Panc1 (cell line): ENCODE data around the gene ZCCHC2. TPM values are rescaled to one million over a fixed set of nuclear protein-coding genes. Genes with fewer than 3 reads are reported as not detected.

ENCODE experiments used
- ATAC-seq: fragments of 200-7000 bp; cut with Tn5 transposase; 2 replicates; pipeline ENCODE4 v1.9.1; 2020; ENCODE audit warnings: mild to moderate bottlenecking, moderate library complexity
- BruUV-seq: library from RNA; stranded (reverse); fragments of 400-500 nt; replicated peaks from 2 replicates; lab custom pipeline; 2021; lab: Mats Ljungman, UMichigan
- CTCF ChIA-PET: fragments of 300-600 bp; sonication (Branson Sonifier 250); formaldehyde crosslinking; loops from one replicate; lab custom pipeline; 2022; ENCODE audit warnings: antibody characterized with exemption; lab: Charles Lee
- POLR2A ChIA-PET: fragments of 300-600 bp; sonication (Branson Sonifier 250); formaldehyde crosslinking; loops from one replicate; lab custom pipeline; 2022; ENCODE audit warnings: antibody characterized with exemption; lab: Charles Lee
- DNase-seq: peaks from one replicate; pipeline ENCODE4 v3.0.0-alpha.2; 2010; ENCODE audit warnings: low read depth, low spot score
- H3K27ac ChIP-seq: 2 replicates; pipeline ENCODE4 v1.5.1; 2011; ENCODE audit warnings: mild to moderate bottlenecking, low read length, inconsistent platforms
- H3K27me3 ChIP-seq: fragments of 200-500 bp; sonication (Bioruptor generic); 2 replicates; pipeline ENCODE4 v1.6.0; 2014; ENCODE audit warnings: low read length, inconsistent platforms; ENCODE audit not compliant: control insufficient read depth, insufficient read depth
- H3K36me3 ChIP-seq: fragments of 200-500 bp; sonication (Bioruptor generic); 2 replicates; pipeline ENCODE4 v1.5.1; 2014; ENCODE audit warnings: inconsistent platforms, mild to moderate bottlenecking, low read length, moderate library complexity; ENCODE audit not compliant: control insufficient read depth, insufficient read depth
- H3K4me1 ChIP-seq: 2 replicates; pipeline ENCODE4 v1.5.1; 2011; ENCODE audit warnings: inconsistent platforms, mild to moderate bottlenecking, low read length, moderate library complexity; ENCODE audit not compliant: control insufficient read depth, insufficient read depth
- H3K4me3 ChIP-seq, 2 experiments: 2 replicates each; pipeline ENCODE4 v1.5.1; 2011 to 2012; ENCODE audit warnings: low read depth in 2 of 2, low read length in 2 of 2, mild to moderate bottlenecking in 2 of 2, inconsistent platforms in 1 of 2, moderate library complexity in 1 of 2
- H3K9me3 ChIP-seq: fragments of 200-500 bp; sonication (Bioruptor generic); 2 replicates; pipeline ENCODE4 v1.5.1; 2014; ENCODE audit warnings: low read depth, mild to moderate bottlenecking, inconsistent platforms, low read length, moderate library complexity; ENCODE audit not compliant: control insufficient read depth, insufficient read depth
- CTCF ChIP-seq: fragments of 450-650 bp; IDR thresholded peaks from 2 replicates; pipeline ENCODE4 v1.5.1; 2017; ENCODE audit warnings: mild to moderate bottlenecking
- POLR2AphosphoS5 ChIP-seq: IDR thresholded peaks from 2 replicates; pipeline ENCODE4 v1.6.1; 2012; ENCODE audit warnings: mild to moderate bottlenecking, low read depth, low read length, moderate library complexity
- REST ChIP-seq, 2 experiments: IDR thresholded peaks; 2 replicates each; pipeline ENCODE4 v1.6.1; 2011 to 2012; ENCODE audit warnings: low read depth in 2 of 2, control low read depth in 1 of 2, low read length in 1 of 2, mild to moderate bottlenecking in 1 of 2, moderate library complexity in 1 of 2; ENCODE audit not compliant: insufficient read depth in 1 of 2
- SIN3A ChIP-seq: IDR thresholded peaks from 2 replicates; pipeline ENCODE4 v1.6.1; 2012; ENCODE audit warnings: low read depth, mild to moderate bottlenecking, low read length, moderate library complexity, borderline replicate concordance; ENCODE audit not compliant: insufficient read depth
- TCF7L2 ChIP-seq: IDR thresholded peaks from 2 replicates; pipeline ENCODE4 v1.6.1; 2011; ENCODE audit warnings: mild to moderate bottlenecking, low read depth, low read length, inconsistent platforms
- in situ Hi-C: cut with HindIII; loops from 2 replicates; pipeline ENCODE4 v1.10.0; 2016; ENCODE audit warnings: low sequenced_read_pairs, low pct_unique_long_range_greater_than_20kb
- intact Hi-C: fragments of 100-400 bp; cut with micrococcal nuclease; formaldehyde crosslinking; loops from one replicate; pipeline ENCODE4 v1.10.0; 2022; ENCODE audit not compliant: unreplicated experiment
- total RNA-seq: library from RNA; stranded (reverse); gene quantifications from one replicate; pipeline ENCODE4 v1.2.1, GENCODE V29; 2021; ENCODE audit not compliant: unreplicated experiment

Gene ZCCHC2
- total RNA-seq, 1 experiment from 2014 or later: 18.2 TPM

GRCh38 chr18:62584241-62585120, 61.7 kb downstream of the ZCCHC2 start:
- CTCF ChIA-PET: no interaction called here

GRCh38 chr18:62585274-62586150, 62.7 kb downstream of the ZCCHC2 start:
- ChIA-PET CTCF (no interaction called here), POLR2A (no interaction called here)
- Histone ChIP-seq H3K27me3 (no peaks in the 10 kb centered on the region), H3K36me3 (no peaks in the 10 kb centered on the region), H3K9me3 (no peaks in the 10 kb centered on the region), H3K4me1 (peaks cover 4% of the 10 kb centered on the region), H3K4me3 (no peak overlapping the region), H3K27ac (no peak overlapping the region)
- BruUV-seq: no TSS peak
- no peak for ATAC-seq
- intact Hi-C loops: loop anchor here (2.0 kb wide), 1 partner anchor 161 kb away; no protein-coding TSS in a partner anchor
- TF ChIP-seq CTCF (no peak), SIN3A (no peak)
- in situ Hi-C loops: no loop called here
- DNase-seq: no peak

More at GRCh38 chr18:62584241-62585120, 61.7 kb downstream of the ZCCHC2 start:
- Histone ChIP-seq H3K36me3 (no peaks in the 10 kb centered on the region), H3K4me1 (peaks cover 4% of the 10 kb centered on the region), H3K4me3 (no peak overlapping the region), H3K9me3 (no peaks in the 10 kb centered on the region), H3K27ac (no peak overlapping the region), H3K27me3 (no peaks in the 10 kb centered on the region)
- peak; percentile 76 for DNase-seq
- intact Hi-C loops (loop anchor here (2.0 to 5.0 kb wide), 2 partner anchors 160 to 402 kb away; no protein-coding TSS in a partner anchor), in situ Hi-C loops (no loop called here)
- BruUV-seq: no TSS peak
- ATAC-seq: peak; percentile 91
- no peak for TF ChIP-seq TCF7L2
- no peak for TF ChIP-seq SIN3A
- no peak for TF ChIP-seq POLR2AphosphoS5
- TF ChIP-seq CTCF: peak; percentile 82
- POLR2A ChIA-PET: no interaction called here

GRCh38 chr18:62586151-62586774, 63.4 kb downstream of the ZCCHC2 start:
- in situ Hi-C loops: no loop called here
- POLR2A ChIA-PET: no interaction called here

More at GRCh38 chr18:62586151-62586774, 63.4 kb downstream of the ZCCHC2 start:
- Histone ChIP-seq H3K9me3 (no peaks in the 10 kb centered on the region), H3K4me3 (no peak overlapping the region), H3K4me1 (peaks cover 4% of the 10 kb centered on the region), H3K36me3 (no peaks in the 10 kb centered on the region), H3K27me3 (no peaks in the 10 kb centered on the region), H3K27ac (no peak overlapping the region)
- no peak for ATAC-seq
- CTCF ChIA-PET: no interaction called here
- no TSS peak for BruUV-seq
- peak; percentile 27 for DNase-seq
- TF ChIP-seq CTCF (peak; percentile 75), REST (IDR thresholded peaks at IDR 0.05; ENCODE audit: insufficient read depth in 1 of 2, low read depth in 2 of 2, low read length in 1 of 2) (no peak)
- intact Hi-C loops: no loop called here
